ENCODE results near the gene PLEKHJ1.

- TF ChIP-seq CTCF (IDR thresholded peaks at IDR 0.05; ENCODE audit: low read depth, low read length, missing input control) (no peak), FOXA2 (IDR thresholded peaks at IDR 0.05) (no peak), YY1 (IDR thresholded peaks at IDR 0.05) (no peak), RAD21 (IDR thresholded peaks at IDR 0.05) (no peak), GABPA (IDR thresholded peaks at IDR 0.05 in 1 of 2, conservative IDR thresholded peaks at IDR 0.05 in 1 of 2) (no peak), ZBTB33 (IDR thresholded peaks at IDR 0.05) (no peak), JUND (IDR thresholded peaks at IDR 0.05) (no peak), TAF1 (conservative IDR thresholded peaks at IDR 0.05) (no peak), ATF3 (IDR thresholded peaks at IDR 0.05) (no peak), HNF4G (IDR thresholded peaks at IDR 0.05) (no peak), MAX (IDR thresholded peaks at IDR 0.05) (no peak), NR2F2 (IDR thresholded peaks at IDR 0.05) (no peak), EGR1 (IDR thresholded peaks at IDR 0.05; ENCODE audit: low read depth in 2 of 2) (no peak), RXRA (IDR thresholded peaks at IDR 0.05) (no peak)
Measured at GRCh38 chr19:2249880-2250765, 14.0 kb upstream of the PLEKHJ1 start.
